ENCODE data around the gene HSDL2.

GRCh38 chr9:112348257-112349007 lies 31.5 kb upstream of the HSDL2 start:
- no peak for TF ChIP-seq CTCF (IDR thresholded peaks at IDR 0.05)
- TF ChIP-seq POLR2AphosphoS5 (IDR thresholded peaks at IDR 0.05; ENCODE audit: low read depth, low read length), result peak; percentile 57; the same call in 1 of the 2 replicates
- TF ChIP-seq REST (IDR thresholded peaks at IDR 0.05; ENCODE audit: insufficient read depth in 1 of 2, low read depth in 2 of 2, low read length in 1 of 2), result no peak
